GM21447 (cell line): ENCODE data around the gene CC2D1A.

ENCODE experiments used
- ATAC-seq: cut with Tn5 transposase; IDR thresholded peaks from one replicate; pipeline ENCODE4 v1.9.1; 2021; ENCODE audit not compliant: unreplicated experiment

CC2D1A gene

DNA sequence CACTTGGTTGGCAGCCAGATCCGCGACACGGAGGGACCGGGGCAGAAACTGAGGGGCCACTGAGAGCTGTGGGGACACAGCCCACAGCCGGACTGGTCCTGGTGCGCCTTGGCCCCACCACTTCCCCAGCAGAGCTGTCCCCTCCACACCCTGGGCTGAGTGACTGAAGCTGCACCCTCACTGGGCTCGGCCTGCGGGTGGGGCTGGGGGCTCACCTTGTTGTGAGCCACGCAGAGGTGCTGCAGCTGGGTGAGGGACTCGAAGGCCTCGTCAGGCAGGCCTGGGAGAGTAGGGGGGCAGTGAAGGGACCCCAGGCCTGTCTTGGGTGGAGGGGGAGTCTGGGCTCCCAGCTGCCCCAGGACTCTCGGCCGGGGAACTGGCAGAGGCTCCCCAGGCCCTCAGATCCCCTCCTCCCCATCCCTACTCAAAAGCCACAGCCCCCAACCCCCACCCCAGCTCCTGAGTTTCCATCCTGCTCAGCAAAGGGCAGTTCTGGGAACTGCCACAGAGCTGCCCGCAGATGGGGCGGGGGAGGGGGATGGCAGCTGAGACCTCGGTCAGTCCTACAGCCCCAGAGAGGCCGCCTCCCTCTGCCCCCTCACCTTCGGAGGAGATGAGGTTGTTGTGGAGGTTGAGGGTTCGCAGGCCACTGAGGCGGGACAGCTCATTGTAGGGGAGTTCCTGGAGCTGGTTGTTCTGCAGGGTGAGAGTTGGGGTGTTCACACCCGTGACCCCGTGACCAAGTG, 29.9 kb downstream of the CC2D1A start:
- no peak for ATAC-seq

DNA sequence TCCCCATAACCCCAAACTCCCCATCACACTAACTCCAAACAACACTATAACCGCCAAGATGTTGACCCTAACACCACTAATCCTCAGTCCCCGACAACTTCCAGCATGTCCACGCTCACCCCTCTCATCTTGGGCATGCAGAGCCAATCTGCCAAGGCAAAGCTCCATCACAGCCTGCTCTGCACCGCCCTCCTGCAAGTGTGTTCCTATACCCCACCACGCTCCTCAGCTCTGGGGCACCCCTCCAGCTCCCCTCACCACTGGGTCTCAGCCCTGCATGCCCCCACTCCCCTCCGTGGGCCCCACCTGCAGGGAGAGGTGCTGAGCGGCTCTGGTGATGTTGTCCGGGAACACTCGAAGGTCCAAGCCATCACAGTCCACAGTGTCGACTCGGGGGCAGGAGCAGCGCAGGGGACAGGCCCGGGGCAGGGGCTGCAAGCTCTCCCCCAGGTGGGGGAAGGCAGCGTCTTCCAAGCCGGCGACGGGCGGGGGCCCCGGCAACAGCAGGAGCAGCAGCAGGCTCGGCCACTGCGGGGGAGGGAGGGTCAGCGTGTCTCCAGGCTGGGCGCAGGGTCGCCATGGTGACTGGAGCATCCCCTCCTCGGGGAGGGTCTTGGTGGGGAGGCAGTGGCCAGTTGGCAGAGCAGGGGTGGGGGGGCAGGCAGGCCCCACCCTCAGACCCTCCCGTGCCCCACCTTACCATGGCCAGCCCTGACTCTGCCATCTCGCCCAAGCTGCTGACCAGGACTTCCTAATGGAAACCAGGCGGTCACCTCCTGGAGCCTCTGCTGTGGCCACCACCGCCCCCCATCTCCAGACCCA, 31.7 kb downstream of the CC2D1A start:
- no peak for ATAC-seq

- ATAC-seq = no peak
Observed at GRCh38 chr19:13938301-13939064, 32.5 kb downstream of the CC2D1A start, which contains the start of gene PODNL1. PODNL1 (minus strand) TSS chr19:13938417; CDS start chr19:13938181, 236 bp downstream.

- no peak for ATAC-seq
Observed at GRCh38 chr19:13942023-13942684, 36.2 kb downstream of the CC2D1A start.

- no peak for ATAC-seq
Observed at GRCh38 chr19:13946414-13946813, 40.4 kb downstream of the CC2D1A start.

- no peak for ATAC-seq
Observed at GRCh38 chr19:13951043-13951442, 45.0 kb downstream of the CC2D1A start.

DNA sequence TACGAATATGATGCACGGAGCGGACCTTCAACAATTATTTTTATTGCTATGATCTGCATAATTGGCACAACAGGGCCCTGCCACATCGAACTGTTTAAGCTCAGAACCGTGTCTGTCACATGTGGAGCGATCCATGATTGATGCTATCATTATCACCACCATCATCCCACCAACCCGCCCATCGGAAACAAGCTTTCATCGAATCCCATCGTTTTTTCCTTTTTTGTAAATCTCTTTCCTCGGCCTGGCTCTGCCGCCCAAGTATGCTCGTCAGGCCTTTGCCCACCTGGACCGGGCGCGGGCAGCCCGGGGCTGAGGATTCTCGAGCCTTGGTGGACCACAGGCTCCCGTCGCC, 45.8 kb downstream of the CC2D1A start:
- peak; percentile 12 for ATAC-seq

- ATAC-seq = peak; percentile 98
Observed at GRCh38 chr19:13952154-13952930, 46.3 kb downstream of the CC2D1A start, which contains the start of gene DCAF15. DCAF15 (plus strand) TSS chr19:13952509; CDS start chr19:13952513, 4 bp downstream.

GRCh38 chr19:13952931-13953531, 47.0 kb downstream of the CC2D1A start:
- ATAC-seq = no peak

DNA sequence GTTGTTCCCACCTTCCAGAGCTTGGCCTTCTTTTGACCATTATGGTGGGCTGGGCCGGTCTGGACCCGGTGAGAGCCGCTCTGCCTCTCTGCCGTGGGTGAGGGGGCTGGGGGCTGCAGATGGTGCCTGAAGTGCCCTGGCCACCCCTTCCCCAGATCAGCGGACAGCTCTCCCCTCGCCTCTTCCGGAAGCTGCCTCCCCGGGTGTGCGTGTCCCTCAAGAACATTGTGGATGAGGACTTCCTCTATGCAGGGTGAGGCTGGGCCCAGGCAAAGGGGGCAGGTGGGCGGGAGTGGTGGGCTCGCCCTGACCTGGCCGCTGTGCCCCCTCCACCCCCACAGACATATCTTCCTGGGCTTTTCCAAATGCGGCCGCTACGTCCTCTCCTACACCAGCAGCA, 48.2 kb downstream of the CC2D1A start:
- no peak for ATAC-seq

GRCh38 chr19:13955662-13956364, 49.8 kb downstream of the CC2D1A start:
- ATAC-seq = no peak

DNA sequence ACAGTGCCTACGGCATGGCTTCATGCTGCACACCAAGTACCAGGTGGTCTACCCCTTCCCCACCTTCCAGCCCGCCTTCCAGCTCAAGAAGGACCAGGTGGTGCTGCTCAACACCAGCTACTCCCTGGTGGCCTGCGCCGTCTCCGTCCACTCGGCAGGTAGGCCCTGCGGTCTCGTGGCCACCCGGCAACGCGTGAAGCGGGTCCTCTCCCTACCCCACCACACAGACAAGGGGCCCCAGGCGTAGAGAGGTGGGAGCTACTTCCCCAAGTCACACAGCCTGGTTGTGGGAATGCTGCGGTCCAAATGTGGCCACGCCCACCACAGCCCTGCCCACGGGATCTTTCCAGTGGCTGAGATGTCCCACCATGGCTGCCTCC, 50.4 kb downstream of the CC2D1A start:
- ATAC-seq = no peak

- ATAC-seq = no peak
Observed at GRCh38 chr19:13957051-13957450, 51.0 kb downstream of the CC2D1A start.

DNA sequence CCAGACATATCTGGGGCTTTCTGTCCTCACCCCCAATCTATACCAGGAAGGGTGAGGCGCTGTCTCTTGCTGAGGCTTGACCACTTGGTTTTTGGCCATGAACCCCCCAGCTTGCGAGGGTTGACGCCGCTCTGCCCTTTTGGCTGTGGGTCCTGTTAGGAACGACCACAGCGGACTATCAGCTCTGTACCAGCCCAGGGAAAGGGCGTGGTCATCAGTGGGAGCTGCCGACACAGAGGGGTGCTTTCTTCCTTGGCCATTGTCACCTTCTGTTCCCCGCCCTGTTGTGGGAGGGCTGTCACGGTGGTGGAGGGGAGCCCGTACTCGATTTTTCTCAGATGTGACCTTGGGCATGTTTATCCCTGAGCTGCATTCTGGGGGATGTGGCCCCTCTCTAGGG, 52.0 kb downstream of the CC2D1A start:
- no peak for ATAC-seq

DNA sequence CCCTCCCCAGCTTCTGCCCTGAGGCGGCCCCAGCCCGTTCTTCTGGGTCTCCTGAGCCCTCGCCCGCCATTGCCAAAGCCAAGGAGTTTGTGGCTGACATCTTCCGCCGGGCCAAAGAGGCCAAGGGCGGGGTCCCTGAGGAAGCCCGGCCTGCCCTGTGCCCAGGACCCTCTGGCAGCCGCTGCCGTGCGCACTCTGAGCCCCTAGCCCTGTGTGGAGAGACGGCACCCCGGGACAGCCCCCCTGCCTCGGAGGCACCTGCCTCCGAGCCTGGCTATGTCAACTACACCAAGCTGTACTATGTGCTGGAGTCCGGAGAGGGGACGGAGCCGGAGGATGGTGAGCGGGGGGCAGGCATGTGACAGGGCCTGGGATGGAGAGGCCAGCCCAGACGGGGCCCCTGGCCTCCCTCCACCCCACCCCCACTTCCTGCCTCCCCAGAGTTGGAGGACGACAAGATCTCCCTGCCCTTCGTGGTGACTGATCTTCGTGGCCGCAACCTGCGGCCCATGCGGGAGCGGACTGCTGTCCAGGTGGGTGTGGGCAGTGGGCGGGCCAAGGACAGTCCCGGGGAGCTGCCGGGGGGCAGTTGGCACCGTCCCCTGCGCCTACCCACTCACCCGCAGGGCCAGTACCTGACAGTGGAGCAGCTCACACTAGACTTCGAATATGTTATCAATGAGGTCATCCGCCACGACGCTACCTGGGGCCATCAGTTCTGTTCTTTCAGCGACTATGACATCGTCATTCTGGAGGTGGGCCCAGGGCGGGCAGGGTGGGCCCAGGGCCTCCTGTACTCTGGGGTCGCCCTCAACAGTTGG, 53.4 kb downstream of the CC2D1A start:
- ATAC-seq = no peak

- no peak for ATAC-seq
Observed at GRCh38 chr19:13959962-13960862, 54.2 kb downstream of the CC2D1A start.
